H9 (cell line): ENCODE results near the gene MAP3K1. TPM values are rescaled to one million over a fixed set of nuclear protein-coding genes. Genes with fewer than 3 reads are reported as not detected.

Source experiments
- DNase-seq: peaks from one replicate; pipeline ENCODE4 v3.0.0-alpha.2; 2017
- H2AFZ ChIP-seq: one replicate; pipeline ENCODE4 v1.6.1; 2013; ENCODE audit warnings: mild to moderate bottlenecking, low read length, control low read depth, moderate library complexity
- H2AK5ac ChIP-seq: 2 replicates; pipeline ENCODE4 v1.6.1; 2013; ENCODE audit warnings: low read length, control low read depth, mixed read lengths; ENCODE audit not compliant: insufficient read length
- H2BK120ac ChIP-seq: one replicate; pipeline ENCODE4 v1.6.1; 2013; ENCODE audit warnings: low read depth, mild to moderate bottlenecking, low read length, control low read depth, inconsistent platforms; ENCODE audit not compliant: poor library complexity, severe bottlenecking
- H2BK12ac ChIP-seq: 2 replicates; pipeline ENCODE4 v1.6.1; 2013; ENCODE audit warnings: low read length, control low read depth, mixed read lengths, low read depth; ENCODE audit not compliant: insufficient read length
- H2BK15ac ChIP-seq: 2 replicates; pipeline ENCODE4 v1.6.1; 2013; ENCODE audit warnings: low read depth, low read length, control low read depth
- H2BK20ac ChIP-seq: one replicate; pipeline ENCODE4 v1.6.1; 2013; ENCODE audit warnings: low read depth, mild to moderate bottlenecking, low read length, control low read depth, inconsistent platforms; ENCODE audit not compliant: poor library complexity, severe bottlenecking
- H2BK5ac ChIP-seq: 2 replicates; pipeline ENCODE4 v1.6.1; 2013; ENCODE audit warnings: low read length, control low read depth, mixed read lengths; ENCODE audit not compliant: insufficient read length
- H3K14ac ChIP-seq: 2 replicates; pipeline ENCODE4 v1.6.1; 2013; ENCODE audit warnings: low read length, control low read depth; ENCODE audit not compliant: insufficient read depth
- H3K18ac ChIP-seq: 2 replicates; pipeline ENCODE4 v1.6.1; 2013; ENCODE audit warnings: low read depth, mild to moderate bottlenecking, mixed read lengths, low read length, control low read depth; ENCODE audit not compliant: insufficient read length
- H3K23ac ChIP-seq: 2 replicates; pipeline ENCODE4 v1.6.1; 2013; ENCODE audit warnings: low read length, control low read depth, mixed read lengths, low read depth; ENCODE audit not compliant: insufficient read length
- H3K23me2 ChIP-seq: 2 replicates; pipeline ENCODE4 v1.6.1; 2013; ENCODE audit warnings: low read depth, mild to moderate bottlenecking, mixed read lengths, low read length, control low read depth; ENCODE audit not compliant: insufficient read length, poor library complexity, severe bottlenecking
- H3K27ac ChIP-seq: 2 replicates; pipeline ENCODE4 v1.5.1; 2013; ENCODE audit warnings: low read length, control low read depth, mixed read lengths, low read depth; ENCODE audit not compliant: insufficient read length
- H3K27me3 ChIP-seq: 2 replicates; pipeline ENCODE4 v1.6.1; 2013; ENCODE audit warnings: low read length, control low read depth, inconsistent platforms; ENCODE audit not compliant: insufficient read depth
- H3K4ac ChIP-seq: 2 replicates; pipeline ENCODE4 v1.6.1; 2013; ENCODE audit warnings: low read depth, mild to moderate bottlenecking, control low read depth, inconsistent platforms, low read length, moderate library complexity
- H3K4me1 ChIP-seq: 2 replicates; pipeline ENCODE4 v1.6.1; 2013; ENCODE audit warnings: low read length, control low read depth, inconsistent platforms; ENCODE audit not compliant: insufficient read depth
- H3K4me2 ChIP-seq: 2 replicates; pipeline ENCODE4 v1.6.1; 2013; ENCODE audit warnings: low read length, control low read depth, mixed read lengths; ENCODE audit not compliant: insufficient read length, insufficient read depth
- H3K56ac ChIP-seq: 2 replicates; pipeline ENCODE4 v1.6.1; 2013; ENCODE audit warnings: low read depth, mild to moderate bottlenecking, mixed read lengths, low read length, control low read depth; ENCODE audit not compliant: insufficient read length
- H3K79me1 ChIP-seq: 2 replicates; pipeline ENCODE4 v1.6.1; 2013; ENCODE audit warnings: low read depth, mild to moderate bottlenecking, moderate library complexity, low read length, control low read depth, inconsistent platforms; ENCODE audit not compliant: insufficient read depth, poor library complexity, severe bottlenecking
- H3K79me2 ChIP-seq: 2 replicates; pipeline ENCODE4 v1.6.1; 2013; ENCODE audit warnings: low read length, control low read depth, inconsistent platforms; ENCODE audit not compliant: insufficient read depth
- H3K9ac ChIP-seq: 2 replicates; pipeline ENCODE4 v1.6.1; 2013; ENCODE audit warnings: low read length, control low read depth, mixed read lengths; ENCODE audit not compliant: insufficient read length; ENCODE audit errors: extremely low read depth
- H3K9me3 ChIP-seq: one replicate; pipeline ENCODE4 v1.6.1; 2013; ENCODE audit warnings: low read depth, low read length, inconsistent platforms; ENCODE audit not compliant: control insufficient read depth
- H3T11ph ChIP-seq: one replicate; pipeline ENCODE4 v1.6.1; 2013; ENCODE audit warnings: mild to moderate bottlenecking, low read length, control low read depth, inconsistent platforms
- H4K20me1 ChIP-seq: one replicate; pipeline ENCODE4 v1.6.1; 2013; ENCODE audit not compliant: control insufficient read depth, insufficient read length, insufficient read depth
- H4K5ac ChIP-seq: 2 replicates; pipeline ENCODE4 v1.6.1; 2013; ENCODE audit warnings: low read depth, mild to moderate bottlenecking, mixed read lengths, low read length, control low read depth; ENCODE audit not compliant: insufficient read length
- H4K8ac ChIP-seq: replicated peaks from 2 replicates; pipeline ENCODE4 v1.6.1; 2013; ENCODE audit warnings: low read length, control low read depth, mixed read lengths, low read depth; ENCODE audit not compliant: insufficient read length
- H4K91ac ChIP-seq: 2 replicates; pipeline ENCODE4 v1.6.1; 2013; ENCODE audit warnings: low read depth, mild to moderate bottlenecking, moderate library complexity, mixed read lengths, low read length, control low read depth; ENCODE audit not compliant: insufficient read length
- H3K27ac Mint-ChIP-seq, 3 experiments: 2 replicates in 2 of 3; 3 replicates in 1 of 3; pipeline ENCODE4 v1.8.0; 2020 to 2021; ENCODE audit warnings: mixed read lengths in 3 of 3, mild to moderate bottlenecking in 1 of 3, moderate library complexity in 1 of 3
- H3K27me3 Mint-ChIP-seq: 2 replicates; pipeline ENCODE4 v1.8.0; 2021; ENCODE audit warnings: low read depth, mild to moderate bottlenecking, moderate library complexity, mixed read lengths
- H3K36me3 Mint-ChIP-seq, 3 experiments: 2 replicates in 2 of 3; 3 replicates in 1 of 3; pipeline ENCODE4 v1.8.0; 2020 to 2021; ENCODE audit warnings: low read depth in 3 of 3, mixed read lengths in 3 of 3; ENCODE audit not compliant: insufficient read depth in 1 of 3
- H3K4me1 Mint-ChIP-seq, 2 experiments: 2 replicates each; pipeline ENCODE4 v1.8.0; 2020; ENCODE audit warnings: mixed read lengths in 2 of 2
- H3K4me3 Mint-ChIP-seq, 2 experiments: 2 replicates in 1 of 2; 3 replicates in 1 of 2; pipeline ENCODE4 v1.8.0; 2020 to 2021; ENCODE audit warnings: mild to moderate bottlenecking in 2 of 2, mixed read lengths in 2 of 2, moderate library complexity in 1 of 2
- H3K9me3 Mint-ChIP-seq, 2 experiments: 2 replicates in 1 of 2; 3 replicates in 1 of 2; pipeline ENCODE4 v1.8.0; 2020; ENCODE audit warnings: mild to moderate bottlenecking in 2 of 2, mixed read lengths in 2 of 2, moderate library complexity in 1 of 2
- WGBS: extraction: QIAGEN DNeasy Blood & Tissue Kit; methylation state at CpG from one replicate; pipeline ENCODE4 v1.1.7; 2013; ENCODE audit warnings: missing lambda C conversion rate, low lambda C conversion rate, mixed read lengths; ENCODE audit not compliant: insufficient read length; ENCODE audit errors: extremely low coverage; 5-methylcytosine and 5-hydroxymethylcytosine counted together
- total RNA-seq: library from RNA; stranded (reverse); gene quantifications from 2 replicates; pipeline ENCODE4 v1.2.1, GENCODE V29; 2021
- TF ChIP-seq, protein P1 (sequence below): fragments of 200-600 bp; sonication (generic); conservative IDR thresholded peaks from 3 replicates; pipeline ENCODE4 v1.8.0; 2021; ENCODE audit warnings: antibody characterized with exemption, mild to moderate bottlenecking

The MAP3K1 gene
- total RNA-seq, 1 experiment from 2014 or later, result 11.1 TPM

DNA sequence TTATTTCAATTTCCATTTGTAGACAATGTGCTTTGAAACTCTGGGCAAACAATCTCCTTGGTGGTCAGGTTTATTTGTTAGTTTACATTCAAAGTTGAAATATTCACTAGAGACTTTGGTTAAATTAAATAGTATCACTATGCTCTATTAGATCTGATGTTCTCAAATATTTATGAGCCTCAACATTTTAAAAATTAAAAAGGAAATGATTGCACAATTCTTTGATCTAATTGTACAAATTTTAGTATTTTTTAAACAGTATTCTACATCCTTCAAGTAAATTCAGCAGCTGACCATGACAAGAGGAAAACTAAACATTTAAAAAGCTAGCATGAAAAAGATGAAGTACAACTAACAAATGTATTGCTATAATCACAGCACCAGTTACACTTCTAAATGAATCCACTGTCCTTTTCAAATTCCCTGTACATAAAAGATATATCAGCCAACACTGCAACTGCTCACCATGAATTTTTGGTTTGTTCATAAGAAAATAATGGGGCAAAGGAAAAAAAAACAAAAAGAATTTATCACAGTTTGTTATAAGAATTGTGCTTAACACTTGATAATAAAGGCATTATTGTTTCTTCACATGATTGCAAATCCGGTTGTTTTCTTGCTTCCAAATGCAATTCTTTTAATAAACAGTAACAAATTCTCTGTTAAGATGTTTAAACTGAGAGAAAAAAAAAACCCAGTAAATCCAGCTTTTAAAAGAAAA is 104.8 kb downstream of the MAP3K1 start:
- Histone ChIP-seq H2BK5ac (no peak overlapping the region), H2BK15ac (no peak overlapping the region), H3K4me1 (no peaks in the 10 kb centered on the region), H4K8ac (no peak overlapping the region), H4K91ac (no peak overlapping the region), H3K18ac (no peak overlapping the region), H3K14ac (no peak overlapping the region), H2AK5ac (no peak overlapping the region), H2BK20ac (no peak overlapping the region), H3K79me2 (no peaks in the 10 kb centered on the region), H2BK12ac (no peak overlapping the region), H3K4ac (no peak overlapping the region), H3K23me2 (no peaks in the 10 kb centered on the region), H4K5ac (no peak overlapping the region), H2AFZ (no peak overlapping the region), H3K23ac (no peak overlapping the region), H3K4me2 (no peak overlapping the region), H2BK120ac (no peak overlapping the region), H3K9me3 (peaks cover 11% of the 10 kb centered on the region), H3K79me1 (no peaks in the 10 kb centered on the region), H3T11ph (no peak overlapping the region), H4K20me1 (no peaks in the 10 kb centered on the region), H3K56ac (no peak overlapping the region), H3K27me3 (no peaks in the 10 kb centered on the region), H3K9ac (no peak overlapping the region), H3K27ac (no peak overlapping the region)
- Mint-ChIP-seq H3K27me3 (no peaks in the 10 kb centered on the region), H3K4me3 (no peak overlapping the region), H3K27ac (no peak overlapping the region; a peak in 1 of 7 replicates), H3K4me1 (peaks cover 9% of the 10 kb centered on the region in 2 experiments; a peak in 3 of 4 replicates), H3K9me3 (peaks cover 0 to 22% of the 10 kb centered on the region in 2 experiments; a peak in 1 of 5 replicates), H3K36me3 (peaks cover 36 to 51% (median 48%) of the 10 kb centered on the region in 3 experiments)
- TF ChIP-seq, protein P1, sequence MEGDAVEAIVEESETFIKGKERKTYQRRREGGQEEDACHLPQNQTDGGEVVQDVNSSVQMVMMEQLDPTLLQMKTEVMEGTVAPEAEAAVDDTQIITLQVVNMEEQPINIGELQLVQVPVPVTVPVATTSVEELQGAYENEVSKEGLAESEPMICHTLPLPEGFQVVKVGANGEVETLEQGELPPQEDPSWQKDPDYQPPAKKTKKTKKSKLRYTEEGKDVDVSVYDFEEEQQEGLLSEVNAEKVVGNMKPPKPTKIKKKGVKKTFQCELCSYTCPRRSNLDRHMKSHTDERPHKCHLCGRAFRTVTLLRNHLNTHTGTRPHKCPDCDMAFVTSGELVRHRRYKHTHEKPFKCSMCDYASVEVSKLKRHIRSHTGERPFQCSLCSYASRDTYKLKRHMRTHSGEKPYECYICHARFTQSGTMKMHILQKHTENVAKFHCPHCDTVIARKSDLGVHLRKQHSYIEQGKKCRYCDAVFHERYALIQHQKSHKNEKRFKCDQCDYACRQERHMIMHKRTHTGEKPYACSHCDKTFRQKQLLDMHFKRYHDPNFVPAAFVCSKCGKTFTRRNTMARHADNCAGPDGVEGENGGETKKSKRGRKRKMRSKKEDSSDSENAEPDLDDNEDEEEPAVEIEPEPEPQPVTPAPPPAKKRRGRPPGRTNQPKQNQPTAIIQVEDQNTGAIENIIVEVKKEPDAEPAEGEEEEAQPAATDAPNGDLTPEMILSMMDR, result no peak
- DNase-seq, result no peak
- WGBS, result no CpG with 5 or more reads among the region's 1 CpG
